HG03469 (cell line): ENCODE measurements around the gene OGFR.

Experiments used
- ATAC-seq: cut with Tn5 transposase; IDR thresholded peaks from one replicate; pipeline ENCODE4 v1.9.1; 2021; ENCODE audit warnings: mild to moderate bottlenecking, moderate library complexity, moderate number of reproducible peaks; ENCODE audit not compliant: unreplicated experiment

The OGFR gene

GRCh38 chr20:62797671-62798532 lies 6.7 kb upstream of the OGFR start:
- ATAC-seq: no peak

- ATAC-seq: no peak
Observed at GRCh38 chr20:62799036-62799435, 5.6 kb upstream of the OGFR start.

GRCh38 chr20:62799459-62799858 lies 5.2 kb upstream of the OGFR start:
- ATAC-seq: no peak

- no peak for ATAC-seq
Observed at GRCh38 chr20:62799873-62800272, 4.8 kb upstream of the OGFR start.

GRCh38 chr20:62800314-62801259 lies 4.0 kb upstream of the OGFR start:
- no peak for ATAC-seq

- ATAC-seq: no peak
Observed at GRCh38 chr20:62801284-62802010, 3.2 kb upstream of the OGFR start.

GRCh38 chr20:62802026-62802712 lies 2.5 kb upstream of the OGFR start:
- no peak for ATAC-seq

- no peak for ATAC-seq
Observed at GRCh38 chr20:62804021-62804626, 511 bp upstream of the OGFR start.

- ATAC-seq: no peak
Observed at GRCh38 chr20:62805155-62805710, 598 bp downstream of the OGFR start.

- ATAC-seq: no peak
Observed at GRCh38 chr20:62805711-62806382, 1.2 kb downstream of the OGFR start.

GRCh38 chr20:62806383-62807050 lies 1.9 kb downstream of the OGFR start:
- ATAC-seq: no peak

GRCh38 chr20:62807444-62808210 lies 3.0 kb downstream of the OGFR start:
- ATAC-seq: no peak

GRCh38 chr20:62808211-62808865 lies 3.7 kb downstream of the OGFR start:
- ATAC-seq: no peak

GRCh38 chr20:62809530-62810428 lies 5.1 kb downstream of the OGFR start:
- no peak for ATAC-seq

- ATAC-seq: no peak
Observed at GRCh38 chr20:62811320-62811719, 6.7 kb downstream of the OGFR start.

- no peak for ATAC-seq
Observed at GRCh38 chr20:62811720-62812119, 7.1 kb downstream of the OGFR start.
